Neural progenitor cell (in vitro differentiated cells): ENCODE results near the gene CRYBA4. TPM values are rescaled to one million over a fixed set of nuclear protein-coding genes. Genes with fewer than 3 reads are reported as not detected.

Experiments
- DNase-seq: peaks from one replicate; pipeline ENCODE4 v3.0.0-alpha.2; 2016; ENCODE audit warnings: low spot score
- H2AFZ ChIP-seq: fragments of 200-600 bp; sonication (generic); replicated peaks from 2 replicates; pipeline ENCODE4 v1.6.1; 2016; ENCODE audit warnings: antibody characterized with exemption
- H3F3A ChIP-seq: fragments of 200-600 bp; sonication (generic); 2 replicates; pipeline ENCODE4 v1.6.1; 2016; ENCODE audit warnings: antibody characterized with exemption, low read depth
- H3K27ac ChIP-seq: fragments of 200-600 bp; sonication (generic); 2 replicates; pipeline ENCODE4 v1.5.1; 2016; ENCODE audit warnings: mild to moderate bottlenecking
- H3K27me3 ChIP-seq: fragments of 200-600 bp; sonication (generic); 2 replicates; pipeline ENCODE4 v1.6.1; 2016; ENCODE audit warnings: mild to moderate bottlenecking, moderate library complexity
- H3K36me3 ChIP-seq: fragments of 200-600 bp; sonication (generic); 2 replicates; pipeline ENCODE4 v1.5.1; 2016
- H3K4me1 ChIP-seq: fragments of 200-600 bp; sonication (generic); 2 replicates; pipeline ENCODE4 v1.6.1; 2016; ENCODE audit warnings: mixed run types
- H3K4me2 ChIP-seq: fragments of 200-600 bp; sonication (generic); 2 replicates; pipeline ENCODE4 v1.6.1; 2016
- H3K4me3 ChIP-seq: fragments of 200-600 bp; sonication (generic); 2 replicates; pipeline ENCODE4 v1.5.1; 2016
- H3K79me2 ChIP-seq: fragments of 200-600 bp; sonication (generic); 2 replicates; pipeline ENCODE4 v1.6.1; 2016; ENCODE audit warnings: low read depth
- H3K9ac ChIP-seq: fragments of 200-600 bp; sonication (generic); 2 replicates; pipeline ENCODE4 v1.6.1; 2016
- H3K9me3 ChIP-seq: fragments of 200-600 bp; sonication (generic); 2 replicates; pipeline ENCODE4 v1.5.1; 2016; ENCODE audit warnings: low read depth
- H4K20me1 ChIP-seq: fragments of 200-600 bp; sonication (generic); 2 replicates; pipeline ENCODE4 v1.6.1; 2016; ENCODE audit warnings: low read depth
- H3K27ac Mint-ChIP-seq: 3 replicates; pipeline ENCODE4 v1.8.0; 2021; ENCODE audit warnings: mixed read lengths
- H3K27me3 Mint-ChIP-seq: 2 replicates; pipeline ENCODE4 v1.8.0; 2022; ENCODE audit warnings: low read depth, mild to moderate bottlenecking, inconsistent platforms, moderate library complexity, mixed read lengths; ENCODE audit not compliant: insufficient read depth
- H3K36me3 Mint-ChIP-seq: 3 replicates; pipeline ENCODE4 v1.8.0; 2021; ENCODE audit warnings: mixed read lengths
- H3K4me1 Mint-ChIP-seq: 3 replicates; pipeline ENCODE4 v1.8.0; 2021; ENCODE audit warnings: mixed read lengths
- H3K4me3 Mint-ChIP-seq: 3 replicates; pipeline ENCODE4 v1.8.0; 2021; ENCODE audit warnings: mild to moderate bottlenecking, moderate library complexity, mixed read lengths
- H3K9me3 Mint-ChIP-seq: 3 replicates; pipeline ENCODE4 v1.8.0; 2020; ENCODE audit warnings: mixed read lengths
- CTCF ChIP-seq: fragments of 200-600 bp; sonication (generic); IDR thresholded peaks from 2 replicates; pipeline ENCODE4 v1.5.1; 2017; ENCODE audit warnings: antibody characterized with exemption, mild to moderate bottlenecking
- EZH2 ChIP-seq: fragments of 200-600 bp; sonication (generic); IDR thresholded peaks from 2 replicates; pipeline ENCODE4 v1.6.1; 2017; ENCODE audit warnings: antibody characterized with exemption, mild to moderate bottlenecking, moderate library complexity
- EZH2phosphoT487 ChIP-seq: fragments of 200-600 bp; sonication (generic); IDR thresholded peaks from 2 replicates; pipeline ENCODE4 v1.6.1; 2017; ENCODE audit warnings: antibody characterized with exemption
- total RNA-seq: library from RNA; depleted of rRNA; stranded (reverse); fragments of >200 nt; gene quantifications from 2 replicates; pipeline ENCODE4 v1.2.3, GENCODE V29; 2015; ENCODE audit warnings: low replicate concordance

Gene CRYBA4
- total RNA-seq, 1 donor from 2014 or later, result 1.1 TPM

- Mint-ChIP-seq H3K36me3 (no peaks in the 10 kb centered on the region), H3K4me3 (no peak overlapping the region), H3K4me1 (peaks cover 11% of the 10 kb centered on the region), H3K9me3 (no peaks in the 10 kb centered on the region), H3K27me3 (peaks cover 12% of the 10 kb centered on the region), H3K27ac (peak overlapping the region; percentile 9)
- Histone ChIP-seq H3K9me3 (no peaks in the 10 kb centered on the region), H3K4me2 (no peak overlapping the region), H3K4me3 (no peak overlapping the region), H3K27me3 (no peaks in the 10 kb centered on the region), H3F3A (peaks cover 5% of the 10 kb centered on the region), H2AFZ (no peak overlapping the region), H3K9ac (no peak overlapping the region), H3K36me3 (no peaks in the 10 kb centered on the region), H3K4me1 (no peaks in the 10 kb centered on the region), H3K27ac (no peak overlapping the region), H3K79me2 (no peaks in the 10 kb centered on the region), H4K20me1 (no peaks in the 10 kb centered on the region)
- TF ChIP-seq EZH2 (no peak), CTCF (no peak), EZH2phosphoT487 (no peak)
- DNase-seq, result no peak
These were observed 20.0 kb upstream of the CRYBA4 start for GRCh38 chr22:26601726-26602125.

- H3K4me1 ChIP-seq, result no peaks in the 10 kb centered on the region
- H3K4me3 ChIP-seq, result no peak overlapping the region
- H3K9ac ChIP-seq, result no peak overlapping the region
- H3K27me3 ChIP-seq, result no peaks in the 10 kb centered on the region
- no peaks in the 10 kb centered on the region for H3K79me2 ChIP-seq
- H3K4me1 Mint-ChIP-seq, result peaks cover 11% of the 10 kb centered on the region
- H3K9me3 ChIP-seq, result no peaks in the 10 kb centered on the region
- no peaks in the 10 kb centered on the region for H3K36me3 Mint-ChIP-seq
- DNase-seq, result no peak
- no peak overlapping the region for H2AFZ ChIP-seq
- no peak overlapping the region for H3K27ac ChIP-seq
- peaks cover 12% of the 10 kb centered on the region for H3K27me3 Mint-ChIP-seq
- no peak overlapping the region for H3K4me3 Mint-ChIP-seq
- no peaks in the 10 kb centered on the region for H3K36me3 ChIP-seq
- H4K20me1 ChIP-seq, result no peaks in the 10 kb centered on the region
- TF ChIP-seq EZH2 (no peak), EZH2phosphoT487 (no peak), CTCF (no peak)
- peaks cover 5% of the 10 kb centered on the region for H3F3A ChIP-seq
- no peak overlapping the region for H3K4me2 ChIP-seq
- H3K27ac Mint-ChIP-seq, result peak overlapping the region; percentile 9
- no peaks in the 10 kb centered on the region for H3K9me3 Mint-ChIP-seq
These were observed 19.6 kb upstream of the CRYBA4 start for GRCh38 chr22:26602127-26602526.

- H3K27me3 ChIP-seq, result no peaks in the 10 kb centered on the region
- Mint-ChIP-seq H3K4me1 (peaks cover 18% of the 10 kb centered on the region), H3K4me3 (no peak overlapping the region), H3K36me3 (no peaks in the 10 kb centered on the region), H3K27ac (no peak overlapping the region), H3K27me3 (peaks cover 11% of the 10 kb centered on the region), H3K9me3 (no peaks in the 10 kb centered on the region)
- H3K27ac ChIP-seq, result no peak overlapping the region
- no peaks in the 10 kb centered on the region for H3K79me2 ChIP-seq
- peaks cover 16% of the 10 kb centered on the region for H3F3A ChIP-seq
- peaks cover 18% of the 10 kb centered on the region for H3K4me1 ChIP-seq
- H4K20me1 ChIP-seq, result no peaks in the 10 kb centered on the region
- H3K9me3 ChIP-seq, result no peaks in the 10 kb centered on the region
- TF ChIP-seq EZH2, result no peak
- no peak for TF ChIP-seq CTCF
- TF ChIP-seq EZH2phosphoT487, result no peak
- H3K4me3 ChIP-seq, result no peak overlapping the region
- no peak overlapping the region for H2AFZ ChIP-seq
- no peak overlapping the region for H3K9ac ChIP-seq
- H3K36me3 ChIP-seq, result no peaks in the 10 kb centered on the region
- no peak overlapping the region for H3K4me2 ChIP-seq
- no peak for DNase-seq
These were observed 17.4 kb upstream of the CRYBA4 start for GRCh38 chr22:26604368-26604767.
